GM18867 (cell line): ENCODE data around the gene XAB2.
"Not testable (repeated sequence)": the region's sequence is repeated elsewhere in the genome, so short reads cannot be mapped to it uniquely, and the experiment has no call there.

ENCODE experiments used
- ATAC-seq: cut with Tn5 transposase; IDR thresholded peaks from one replicate; pipeline ENCODE4 v1.9.1; 2021; ENCODE audit warnings: mild to moderate bottlenecking, moderate library complexity; ENCODE audit not compliant: unreplicated experiment

Gene XAB2

GRCh38 chr19:7582446-7582845 is 46.9 kb downstream of the XAB2 start:
- no peak for ATAC-seq

DNA sequence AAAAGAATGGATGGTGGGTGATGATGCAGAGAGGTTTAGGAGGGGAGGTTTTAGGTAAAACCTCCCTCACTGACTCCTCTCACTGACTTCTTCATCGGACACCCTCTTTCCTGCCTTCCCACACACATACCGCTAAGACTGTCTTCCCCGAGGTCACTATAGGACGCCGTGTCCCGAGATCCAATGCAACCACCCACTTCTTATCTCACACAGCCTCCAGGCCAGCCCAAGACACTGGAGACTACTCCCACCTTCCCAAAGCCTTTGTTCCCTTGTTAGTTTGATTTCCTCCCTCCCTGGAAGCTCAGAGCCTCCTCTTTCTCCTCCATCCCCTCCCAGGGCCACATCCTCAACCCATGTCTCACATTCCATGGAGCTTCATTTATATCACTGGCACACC is 50.2 kb downstream of the XAB2 start:
- ATAC-seq: no peak

DNA sequence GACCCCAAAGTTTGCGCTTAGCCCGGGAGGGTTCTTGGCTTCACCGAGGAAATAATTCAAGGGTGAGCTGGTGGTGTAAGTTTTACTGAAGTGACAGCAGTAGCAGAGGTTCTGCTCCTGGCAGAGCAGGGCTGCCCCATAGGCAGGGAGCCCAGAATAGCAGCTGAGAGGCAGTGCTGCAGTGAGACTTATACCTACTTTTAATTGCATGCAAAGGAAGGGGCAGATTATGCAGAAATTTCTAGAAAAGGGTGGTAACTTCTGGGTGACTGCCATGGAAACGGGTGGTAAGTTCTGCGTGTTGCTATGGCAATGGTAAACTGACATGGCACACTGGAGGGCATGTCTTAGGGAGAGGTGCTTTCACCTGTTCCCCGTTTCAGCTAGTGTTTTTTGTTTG is 51.2 kb downstream of the XAB2 start:
- no peak for ATAC-seq

DNA sequence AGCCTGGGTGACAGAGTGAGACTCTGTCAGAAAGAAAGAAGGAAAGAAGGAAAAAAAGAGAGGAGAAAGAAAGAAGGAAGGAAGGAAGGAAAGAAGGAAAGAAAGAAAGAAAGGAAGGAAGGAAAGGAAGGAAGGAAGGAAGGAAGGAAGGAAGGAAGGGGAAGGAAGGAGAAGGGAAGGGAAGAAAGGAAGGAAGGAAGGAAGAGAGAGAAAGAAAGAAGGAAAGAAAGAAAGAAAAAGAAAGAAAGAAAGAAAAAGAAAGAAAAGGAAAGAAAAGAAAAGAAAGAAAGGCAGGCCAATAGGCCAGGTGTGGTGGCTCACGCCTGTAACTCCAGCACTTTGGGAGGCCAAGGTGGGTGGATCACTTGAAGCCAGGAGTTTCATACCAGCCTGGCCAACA is 51.9 kb downstream of the XAB2 start:
- not testable (repeated sequence) for ATAC-seq

DNA sequence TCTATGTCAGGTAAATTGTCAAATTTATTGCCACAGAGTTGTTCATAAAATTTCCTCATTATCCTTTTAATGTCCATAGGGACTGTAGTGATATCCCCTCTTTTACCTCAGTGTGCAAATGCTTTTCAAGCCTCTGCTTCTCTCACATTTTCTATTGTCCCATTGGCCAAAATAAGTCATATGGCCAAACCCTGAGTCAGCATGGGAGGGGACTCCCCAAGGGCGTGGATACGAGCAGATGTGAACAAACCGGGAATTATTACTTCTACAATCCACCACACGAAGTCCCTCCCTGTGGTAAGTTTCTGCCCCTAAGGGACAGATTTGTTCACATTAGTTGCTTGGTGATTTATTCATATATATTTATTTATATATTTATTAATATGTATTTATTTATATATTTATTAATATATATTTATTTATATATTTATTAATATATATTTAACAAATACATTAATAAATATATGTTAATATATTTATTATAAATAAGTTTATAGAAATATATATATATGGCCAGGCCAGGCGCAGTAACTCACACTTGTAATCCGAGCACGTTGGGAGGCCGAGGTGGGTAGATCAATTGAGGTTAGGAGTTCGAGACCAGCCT is 53.8 kb downstream of the XAB2 start:
- no peak for ATAC-seq

GRCh38 chr19:7570761-7571160 is 58.6 kb downstream of the XAB2 start:
- no peak for ATAC-seq
